Measurements from ENCODE around the gene SUSD1.

Gene SUSD1

DNA sequence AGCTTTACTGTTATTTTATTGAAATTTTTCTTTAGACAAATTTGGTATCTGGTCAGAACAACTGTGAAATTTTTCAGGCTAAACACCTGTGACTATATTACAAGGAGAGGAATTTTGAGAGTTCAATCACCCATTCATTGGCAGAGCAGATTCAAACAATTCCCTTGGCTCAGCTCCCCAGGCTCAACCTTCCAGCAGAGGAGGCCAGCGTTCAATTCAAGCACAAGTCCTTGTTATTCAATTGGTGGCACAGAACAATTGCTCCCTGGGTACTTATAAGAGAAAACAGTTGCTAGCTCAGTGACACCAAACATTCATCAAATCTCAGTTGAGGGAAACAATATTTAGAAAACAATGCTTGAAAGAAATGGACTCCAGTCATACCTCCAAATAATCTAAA is 83.3 kb downstream of the SUSD1 start:
- TF ChIP-seq FOXP2 (optimal IDR thresholded peaks at IDR 0.05; ENCODE audit: borderline replicate concordance, extremely low read depth, extremely low read length, insufficient read depth): no peak
- TF ChIP-seq, protein P1, sequence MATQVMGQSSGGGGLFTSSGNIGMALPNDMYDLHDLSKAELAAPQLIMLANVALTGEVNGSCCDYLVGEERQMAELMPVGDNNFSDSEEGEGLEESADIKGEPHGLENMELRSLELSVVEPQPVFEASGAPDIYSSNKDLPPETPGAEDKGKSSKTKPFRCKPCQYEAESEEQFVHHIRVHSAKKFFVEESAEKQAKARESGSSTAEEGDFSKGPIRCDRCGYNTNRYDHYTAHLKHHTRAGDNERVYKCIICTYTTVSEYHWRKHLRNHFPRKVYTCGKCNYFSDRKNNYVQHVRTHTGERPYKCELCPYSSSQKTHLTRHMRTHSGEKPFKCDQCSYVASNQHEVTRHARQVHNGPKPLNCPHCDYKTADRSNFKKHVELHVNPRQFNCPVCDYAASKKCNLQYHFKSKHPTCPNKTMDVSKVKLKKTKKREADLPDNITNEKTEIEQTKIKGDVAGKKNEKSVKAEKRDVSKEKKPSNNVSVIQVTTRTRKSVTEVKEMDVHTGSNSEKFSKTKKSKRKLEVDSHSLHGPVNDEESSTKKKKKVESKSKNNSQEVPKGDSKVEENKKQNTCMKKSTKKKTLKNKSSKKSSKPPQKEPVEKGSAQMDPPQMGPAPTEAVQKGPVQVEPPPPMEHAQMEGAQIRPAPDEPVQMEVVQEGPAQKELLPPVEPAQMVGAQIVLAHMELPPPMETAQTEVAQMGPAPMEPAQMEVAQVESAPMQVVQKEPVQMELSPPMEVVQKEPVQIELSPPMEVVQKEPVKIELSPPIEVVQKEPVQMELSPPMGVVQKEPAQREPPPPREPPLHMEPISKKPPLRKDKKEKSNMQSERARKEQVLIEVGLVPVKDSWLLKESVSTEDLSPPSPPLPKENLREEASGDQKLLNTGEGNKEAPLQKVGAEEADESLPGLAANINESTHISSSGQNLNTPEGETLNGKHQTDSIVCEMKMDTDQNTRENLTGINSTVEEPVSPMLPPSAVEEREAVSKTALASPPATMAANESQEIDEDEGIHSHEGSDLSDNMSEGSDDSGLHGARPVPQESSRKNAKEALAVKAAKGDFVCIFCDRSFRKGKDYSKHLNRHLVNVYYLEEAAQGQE (IDR thresholded peaks at IDR 0.05; ENCODE audit: insufficient read depth in 1 of 2, low read depth in 2 of 2, low read length in 2 of 2): no peak
- no peak for TF ChIP-seq SIN3A (IDR thresholded peaks at IDR 0.05; ENCODE audit: borderline replicate concordance, insufficient read depth, low read length)
- no peak for TF ChIP-seq POLR2AphosphoS5 (IDR thresholded peaks at IDR 0.05; ENCODE audit: low read depth, low read length)
- no peak for TF ChIP-seq TAF1 (IDR thresholded peaks at IDR 0.05; ENCODE audit: borderline replicate concordance, insufficient read depth, low read length)

DNA sequence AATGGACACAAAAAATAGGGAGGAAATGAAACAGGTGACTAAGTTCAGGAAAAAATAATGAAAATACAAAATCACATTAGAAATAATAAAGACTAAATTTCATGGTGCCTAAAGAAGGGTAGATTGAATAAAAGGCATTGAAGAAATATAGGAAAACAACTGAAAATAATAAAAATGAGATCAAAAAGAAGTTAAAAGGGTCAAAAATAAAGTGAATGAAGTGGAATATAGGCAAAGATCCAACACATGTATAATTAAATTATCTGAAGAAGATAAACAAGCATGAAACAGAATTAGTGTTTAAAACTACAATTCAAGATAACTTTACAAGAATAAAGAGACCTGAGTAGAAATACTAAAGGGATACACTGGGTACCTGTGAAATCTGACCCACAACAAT is 87.6 kb downstream of the SUSD1 start:
- TF ChIP-seq TAF1 (IDR thresholded peaks at IDR 0.05; ENCODE audit: borderline replicate concordance, insufficient read depth, low read length) (no peak), POLR2AphosphoS5 (IDR thresholded peaks at IDR 0.05; ENCODE audit: low read depth, low read length) (no peak), FOXP2 (optimal IDR thresholded peaks at IDR 0.05; ENCODE audit: borderline replicate concordance, extremely low read depth, extremely low read length, insufficient read depth) (no peak), SIN3A (IDR thresholded peaks at IDR 0.05; ENCODE audit: borderline replicate concordance, insufficient read depth, low read length) (no peak)
- TF ChIP-seq, protein P1 (IDR thresholded peaks at IDR 0.05; ENCODE audit: insufficient read depth in 1 of 2, low read depth in 2 of 2, low read length in 2 of 2): no peak

DNA sequence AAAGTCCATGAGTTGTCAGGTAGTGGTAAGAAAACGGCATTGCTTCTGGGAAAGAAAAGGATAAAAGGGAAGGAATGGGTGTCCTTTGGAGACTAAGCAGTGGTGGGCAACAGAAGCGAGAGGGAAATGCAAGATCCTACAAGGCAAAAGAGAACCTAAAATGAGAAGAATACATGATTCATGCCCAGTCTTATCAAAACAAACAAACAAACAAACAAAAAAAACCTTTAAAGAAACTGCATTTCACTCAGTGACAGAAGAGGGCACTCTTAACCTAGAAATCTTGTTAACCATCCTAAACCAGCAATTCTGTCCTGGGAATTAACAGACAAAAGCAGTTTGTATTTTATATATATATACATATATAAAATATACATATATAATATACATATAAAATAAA is 88.5 kb downstream of the SUSD1 start:
- TF ChIP-seq SIN3A (IDR thresholded peaks at IDR 0.05; ENCODE audit: borderline replicate concordance, insufficient read depth, low read length) (no peak), TAF1 (IDR thresholded peaks at IDR 0.05; ENCODE audit: borderline replicate concordance, insufficient read depth, low read length) (no peak), FOXP2 (optimal IDR thresholded peaks at IDR 0.05; ENCODE audit: borderline replicate concordance, extremely low read depth, extremely low read length, insufficient read depth) (no peak), POLR2AphosphoS5 (IDR thresholded peaks at IDR 0.05; ENCODE audit: low read depth, low read length) (no peak)
- TF ChIP-seq, protein P1 (IDR thresholded peaks at IDR 0.05; ENCODE audit: insufficient read depth in 1 of 2, low read depth in 2 of 2, low read length in 2 of 2): no peak

DNA sequence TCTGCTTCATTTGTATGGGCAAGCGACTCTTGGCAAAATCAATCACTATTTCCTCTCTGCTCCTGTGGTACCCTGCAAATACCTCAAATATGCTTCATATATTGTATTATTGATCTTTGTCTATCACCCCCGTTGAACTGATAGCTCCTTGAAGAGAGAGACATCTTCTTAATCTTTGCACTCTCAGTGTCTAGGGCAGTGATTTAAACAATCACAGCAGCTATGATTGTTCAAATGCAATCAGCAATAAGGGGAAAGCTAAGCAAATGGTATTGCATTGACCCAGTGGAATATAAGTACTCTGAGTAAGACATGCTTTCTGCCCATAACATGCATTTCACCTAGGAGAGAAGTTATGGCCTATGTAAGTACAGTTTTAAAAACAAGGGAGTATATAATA is 90.2 kb downstream of the SUSD1 start:
- no peak for TF ChIP-seq SIN3A (IDR thresholded peaks at IDR 0.05; ENCODE audit: borderline replicate concordance, insufficient read depth, low read length)
- TF ChIP-seq POLR2AphosphoS5 (IDR thresholded peaks at IDR 0.05; ENCODE audit: low read depth, low read length): no peak
- TF ChIP-seq, protein P1 (IDR thresholded peaks at IDR 0.05; ENCODE audit: insufficient read depth in 1 of 2, low read depth in 2 of 2, low read length in 2 of 2): no peak
- TF ChIP-seq TAF1 (IDR thresholded peaks at IDR 0.05; ENCODE audit: borderline replicate concordance, insufficient read depth, low read length): no peak
- TF ChIP-seq FOXP2 (optimal IDR thresholded peaks at IDR 0.05; ENCODE audit: borderline replicate concordance, extremely low read depth, extremely low read length, insufficient read depth): no peak

DNA sequence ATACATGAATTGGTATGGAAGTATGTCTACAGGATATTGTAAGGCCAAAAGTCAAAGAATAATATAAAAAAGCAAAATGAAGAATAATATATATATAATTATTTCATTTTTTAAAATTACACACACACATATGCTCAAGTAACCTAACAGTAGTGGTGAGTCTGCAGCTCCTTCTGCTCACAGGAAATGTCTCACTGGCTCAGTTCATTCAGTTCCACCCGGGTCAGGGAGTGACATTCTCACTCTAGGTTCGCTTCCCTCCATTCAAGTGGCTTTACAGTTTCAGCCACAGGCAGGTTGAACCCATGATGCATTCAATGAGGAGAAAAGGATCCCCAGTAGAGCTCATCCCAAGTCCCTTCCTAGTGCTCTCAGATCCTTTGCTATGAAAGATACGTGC is 90.8 kb downstream of the SUSD1 start:
- no peak for TF ChIP-seq FOXP2 (optimal IDR thresholded peaks at IDR 0.05; ENCODE audit: borderline replicate concordance, extremely low read depth, extremely low read length, insufficient read depth)
- no peak for TF ChIP-seq POLR2AphosphoS5 (IDR thresholded peaks at IDR 0.05; ENCODE audit: low read depth, low read length)

Data from PFSK-1 (cell line).